ENCODE measurements around the gene FRMPD4.
"Not testable (repeated sequence)": the region's sequence is repeated elsewhere in the genome, so short reads cannot be mapped to it uniquely, and the experiment has no call there.

Gene FRMPD4

GRCh38 chrX:12149670-12150407, 11.6 kb downstream of the FRMPD4 start:
- Histone ChIP-seq H3K9ac (ENCODE audit: low read depth, low read length) (no peak overlapping the region), H3K36me3 (ENCODE audit: control insufficient read depth, insufficient read depth, low read length) (no peaks in the 10 kb centered on the region), H3K27me3 (ENCODE audit: control insufficient read depth, insufficient read depth, low read length) (no peaks in the 10 kb centered on the region), H3K9me3 (ENCODE audit: control insufficient read depth, insufficient read depth, low read length) (no peaks in the 10 kb centered on the region), H3K4me3 (ENCODE audit: low read depth, low read length) (no peak overlapping the region), H3K4me1 (ENCODE audit: control insufficient read depth, insufficient read depth, low read length) (no peaks in the 10 kb centered on the region)

- Histone ChIP-seq H3K9me3 (ENCODE audit: control insufficient read depth, insufficient read depth, low read length) (no peaks in the 10 kb centered on the region), H3K9ac (ENCODE audit: low read depth, low read length) (no peak overlapping the region), H3K27me3 (ENCODE audit: control insufficient read depth, insufficient read depth, low read length) (no peaks in the 10 kb centered on the region), H3K4me3 (ENCODE audit: low read depth, low read length) (no peak overlapping the region), H3K4me1 (ENCODE audit: control insufficient read depth, insufficient read depth, low read length) (no peaks in the 10 kb centered on the region), H3K36me3 (ENCODE audit: control insufficient read depth, insufficient read depth, low read length) (no peaks in the 10 kb centered on the region)
Measured at GRCh38 chrX:12153317-12153716, 15.0 kb downstream of the FRMPD4 start.

GRCh38 chrX:12153741-12154140, 15.5 kb downstream of the FRMPD4 start:
- H3K27me3 ChIP-seq (ENCODE audit: control insufficient read depth, insufficient read depth, low read length), result no peaks in the 10 kb centered on the region
- no peaks in the 10 kb centered on the region for H3K9me3 ChIP-seq (ENCODE audit: control insufficient read depth, insufficient read depth, low read length)
- no peaks in the 10 kb centered on the region for H3K36me3 ChIP-seq (ENCODE audit: control insufficient read depth, insufficient read depth, low read length)
- H3K9ac ChIP-seq (ENCODE audit: low read depth, low read length), result no peak overlapping the region
- no peak overlapping the region for H3K4me3 ChIP-seq (ENCODE audit: low read depth, low read length)
- no peaks in the 10 kb centered on the region for H3K4me1 ChIP-seq (ENCODE audit: control insufficient read depth, insufficient read depth, low read length)

- no peaks in the 10 kb centered on the region for H3K4me1 ChIP-seq (ENCODE audit: control insufficient read depth, insufficient read depth, low read length)
- no peaks in the 10 kb centered on the region for H3K27me3 ChIP-seq (ENCODE audit: control insufficient read depth, insufficient read depth, low read length)
- no peak overlapping the region for H3K9ac ChIP-seq (ENCODE audit: low read depth, low read length)
- H3K4me3 ChIP-seq (ENCODE audit: low read depth, low read length), result no peak overlapping the region
- H3K36me3 ChIP-seq (ENCODE audit: control insufficient read depth, insufficient read depth, low read length), result no peaks in the 10 kb centered on the region
- H3K9me3 ChIP-seq (ENCODE audit: control insufficient read depth, insufficient read depth, low read length), result no peaks in the 10 kb centered on the region
Measured at GRCh38 chrX:12159799-12160198, 21.5 kb downstream of the FRMPD4 start.

- no peak overlapping the region for H3K9ac ChIP-seq (ENCODE audit: low read depth, low read length)
- H3K9me3 ChIP-seq (ENCODE audit: control insufficient read depth, insufficient read depth, low read length), result no peaks in the 10 kb centered on the region
- no peak overlapping the region for H3K4me3 ChIP-seq (ENCODE audit: low read depth, low read length)
- no peaks in the 10 kb centered on the region for H3K36me3 ChIP-seq (ENCODE audit: control insufficient read depth, insufficient read depth, low read length)
- no peaks in the 10 kb centered on the region for H3K27me3 ChIP-seq (ENCODE audit: control insufficient read depth, insufficient read depth, low read length)
- H3K4me1 ChIP-seq (ENCODE audit: control insufficient read depth, insufficient read depth, low read length), result no peaks in the 10 kb centered on the region
Measured at GRCh38 chrX:12162420-12162819, 24.1 kb downstream of the FRMPD4 start.

- H3K4me3 ChIP-seq (ENCODE audit: low read depth, low read length); H3K9me3 ChIP-seq (ENCODE audit: control insufficient read depth, insufficient read depth, low read length); H3K27me3 ChIP-seq (ENCODE audit: control insufficient read depth, insufficient read depth, low read length); H3K9ac ChIP-seq (ENCODE audit: low read depth, low read length); H3K4me1 ChIP-seq (ENCODE audit: control insufficient read depth, insufficient read depth, low read length); H3K36me3 ChIP-seq (ENCODE audit: control insufficient read depth, insufficient read depth, low read length): not testable (repeated sequence)
Measured at GRCh38 chrX:12164180-12164579, 25.9 kb downstream of the FRMPD4 start.

- Histone ChIP-seq H3K9ac (ENCODE audit: low read depth, low read length) (no peak overlapping the region), H3K27me3 (ENCODE audit: control insufficient read depth, insufficient read depth, low read length) (no peaks in the 10 kb centered on the region), H3K36me3 (ENCODE audit: control insufficient read depth, insufficient read depth, low read length) (no peaks in the 10 kb centered on the region), H3K9me3 (ENCODE audit: control insufficient read depth, insufficient read depth, low read length) (no peaks in the 10 kb centered on the region), H3K4me3 (ENCODE audit: low read depth, low read length) (no peak overlapping the region), H3K4me1 (ENCODE audit: control insufficient read depth, insufficient read depth, low read length) (peaks cover 12% of the 10 kb centered on the region)
Measured at GRCh38 chrX:12170755-12171154, 32.5 kb downstream of the FRMPD4 start.

GRCh38 chrX:12174358-12174757, 36.1 kb downstream of the FRMPD4 start:
- no peak overlapping the region for H3K9ac ChIP-seq (ENCODE audit: low read depth, low read length)
- no peaks in the 10 kb centered on the region for H3K27me3 ChIP-seq (ENCODE audit: control insufficient read depth, insufficient read depth, low read length)
- no peaks in the 10 kb centered on the region for H3K36me3 ChIP-seq (ENCODE audit: control insufficient read depth, insufficient read depth, low read length)
- H3K4me3 ChIP-seq (ENCODE audit: low read depth, low read length), result no peak overlapping the region
- H3K4me1 ChIP-seq (ENCODE audit: control insufficient read depth, insufficient read depth, low read length), result peaks cover 14% of the 10 kb centered on the region
- H3K9me3 ChIP-seq (ENCODE audit: control insufficient read depth, insufficient read depth, low read length), result no peaks in the 10 kb centered on the region

GRCh38 chrX:12197030-12197429, 58.8 kb downstream of the FRMPD4 start:
- no peak overlapping the region for H3K4me3 ChIP-seq (ENCODE audit: low read depth, low read length)
- no peaks in the 10 kb centered on the region for H3K9me3 ChIP-seq (ENCODE audit: control insufficient read depth, insufficient read depth, low read length)
- H3K4me1 ChIP-seq (ENCODE audit: control insufficient read depth, insufficient read depth, low read length), result no peaks in the 10 kb centered on the region
- no peaks in the 10 kb centered on the region for H3K36me3 ChIP-seq (ENCODE audit: control insufficient read depth, insufficient read depth, low read length)
- H3K27me3 ChIP-seq (ENCODE audit: control insufficient read depth, insufficient read depth, low read length), result no peaks in the 10 kb centered on the region
- H3K9ac ChIP-seq (ENCODE audit: low read depth, low read length), result no peak overlapping the region

- H3K27me3 ChIP-seq (ENCODE audit: control insufficient read depth, insufficient read depth, low read length), result no peaks in the 10 kb centered on the region
- no peak overlapping the region for H3K4me3 ChIP-seq (ENCODE audit: low read depth, low read length)
- H3K9ac ChIP-seq (ENCODE audit: low read depth, low read length), result no peak overlapping the region
- no peaks in the 10 kb centered on the region for H3K4me1 ChIP-seq (ENCODE audit: control insufficient read depth, insufficient read depth, low read length)
- H3K9me3 ChIP-seq (ENCODE audit: control insufficient read depth, insufficient read depth, low read length), result no peaks in the 10 kb centered on the region
- H3K36me3 ChIP-seq (ENCODE audit: control insufficient read depth, insufficient read depth, low read length), result no peaks in the 10 kb centered on the region
Measured at GRCh38 chrX:12206413-12206812, 68.1 kb downstream of the FRMPD4 start.

- H3K4me3 ChIP-seq (ENCODE audit: low read depth, low read length), result no peak overlapping the region
- H3K4me1 ChIP-seq (ENCODE audit: control insufficient read depth, insufficient read depth, low read length), result no peaks in the 10 kb centered on the region
- no peak overlapping the region for H3K9ac ChIP-seq (ENCODE audit: low read depth, low read length)
- no peaks in the 10 kb centered on the region for H3K27me3 ChIP-seq (ENCODE audit: control insufficient read depth, insufficient read depth, low read length)
- H3K36me3 ChIP-seq (ENCODE audit: control insufficient read depth, insufficient read depth, low read length), result no peaks in the 10 kb centered on the region
- H3K9me3 ChIP-seq (ENCODE audit: control insufficient read depth, insufficient read depth, low read length), result no peaks in the 10 kb centered on the region
Measured at GRCh38 chrX:12210196-12210815, 72.0 kb downstream of the FRMPD4 start.

- Histone ChIP-seq H3K4me3 (ENCODE audit: low read depth, low read length) (no peak overlapping the region), H3K9ac (ENCODE audit: low read depth, low read length) (no peak overlapping the region), H3K4me1 (ENCODE audit: control insufficient read depth, insufficient read depth, low read length) (no peaks in the 10 kb centered on the region), H3K36me3 (ENCODE audit: control insufficient read depth, insufficient read depth, low read length) (no peaks in the 10 kb centered on the region), H3K9me3 (ENCODE audit: control insufficient read depth, insufficient read depth, low read length) (no peaks in the 10 kb centered on the region), H3K27me3 (ENCODE audit: control insufficient read depth, insufficient read depth, low read length) (no peaks in the 10 kb centered on the region)
Measured at GRCh38 chrX:12210971-12211370, 72.7 kb downstream of the FRMPD4 start.

All from iPS-15b (cell line).